Coronary artery (tissue), 2 donors: ENCODE data around the gene PLPPR5.

Source experiments
- DNase-seq: peaks from one replicate; pipeline ENCODE4 v3.0.0-alpha.2; 2017; ENCODE audit warnings: low spot score
- H3K27ac ChIP-seq, 2 donors: fragments of 200-600 bp; sonication (generic); one replicate each; pipeline ENCODE4 v1.5.1; 2016 to 2019
- H3K4me3 ChIP-seq: fragments of 200-600 bp; sonication (generic); 2 replicates; pipeline ENCODE4 v1.5.1; 2016; ENCODE audit warnings: mild to moderate bottlenecking, moderate library complexity
- CTCF ChIP-seq: fragments of 200-600 bp; sonication (generic); IDR thresholded peaks from one replicate; pipeline ENCODE4 v1.5.1; 2019; ENCODE audit warnings: antibody characterized with exemption

PLPPR5 gene

GRCh38 chr1:98949166-98949565 lies 55.5 kb downstream of the PLPPR5 start:
- no peak overlapping the region for H3K27ac ChIP-seq
- H3K4me3 ChIP-seq: no peak overlapping the region
- TF ChIP-seq CTCF: no peak
- no peak for DNase-seq

GRCh38 chr1:98947071-98947470 lies 57.6 kb downstream of the PLPPR5 start:
- no peak overlapping the region for H3K27ac ChIP-seq
- no peak overlapping the region for H3K4me3 ChIP-seq
- no peak for DNase-seq
- no peak for TF ChIP-seq CTCF

- TF ChIP-seq CTCF: no peak
- no peak overlapping the region for H3K4me3 ChIP-seq
- no peak for DNase-seq
- no peak overlapping the region for H3K27ac ChIP-seq
These were observed 64.0 kb downstream of the PLPPR5 start for GRCh38 chr1:98940722-98941079.

- Histone ChIP-seq H3K4me3 (no peak overlapping the region), H3K27ac (no peak overlapping the region)
- TF ChIP-seq CTCF: no peak
- DNase-seq: no peak
These were observed 64.5 kb downstream of the PLPPR5 start for GRCh38 chr1:98940069-98940721.

GRCh38 chr1:98939471-98939870 lies 65.2 kb downstream of the PLPPR5 start:
- no peak overlapping the region for H3K4me3 ChIP-seq
- DNase-seq: no peak
- no peak overlapping the region for H3K27ac ChIP-seq
- TF ChIP-seq CTCF: no peak

GRCh38 chr1:98937347-98937746 lies 67.3 kb downstream of the PLPPR5 start:
- no peak for DNase-seq
- TF ChIP-seq CTCF: no peak
- Histone ChIP-seq H3K4me3 (no peak overlapping the region), H3K27ac (no peak overlapping the region)

- no peak for TF ChIP-seq CTCF
- H3K4me3 ChIP-seq: no peak overlapping the region
- H3K27ac ChIP-seq: no peak overlapping the region
- no peak for DNase-seq
These were observed 72.5 kb downstream of the PLPPR5 start for GRCh38 chr1:98932184-98932583.
